Activated B cell treated with CpG ODN at 0.5 μM for 24 hours (primary cell): ENCODE measurements around the gene NPM1. TPM values are rescaled to one million over a fixed set of nuclear protein-coding genes. Genes with fewer than 3 reads are reported as not detected.
"Not testable (repeated sequence)": the region's sequence is repeated elsewhere in the genome, so short reads cannot be mapped to it uniquely, and the experiment has no call there.

ENCODE experiments used
- ATAC-seq: fragments of 200-7000 bp; cut with Tn5 transposase; one replicate; pipeline ENCODE4 v1.10.0; 2021; ENCODE audit warnings: low read depth, mild to moderate bottlenecking, moderate library complexity
- CTCF ChIA-PET: fragments of 350-600 bp; sonication (Branson Sonifier 250); formaldehyde crosslinking; loops from one replicate; lab custom pipeline; 2021; ENCODE audit warnings: antibody characterized with exemption; lab: Charles Lee
- POLR2A ChIA-PET: fragments of 350-600 bp; sonication (Branson Sonifier 250); formaldehyde crosslinking; loops from one replicate; lab custom pipeline; 2021; ENCODE audit warnings: antibody characterized with exemption; lab: Charles Lee
- DNase-seq: peaks from one replicate; pipeline ENCODE4 v3.0.0; 2022
- H3K27ac Mint-ChIP-seq: one replicate; pipeline ENCODE4 v1.8.0; 2020; ENCODE audit warnings: mixed read lengths
- H3K27me3 Mint-ChIP-seq: one replicate; pipeline ENCODE4 v1.8.0; 2021; ENCODE audit warnings: mixed read lengths
- H3K36me3 Mint-ChIP-seq: one replicate; pipeline ENCODE4 v1.8.0; 2021; ENCODE audit warnings: low read depth, mixed read lengths
- H3K4me1 Mint-ChIP-seq: one replicate; pipeline ENCODE4 v1.8.0; 2021; ENCODE audit warnings: mixed read lengths
- H3K4me3 Mint-ChIP-seq: one replicate; pipeline ENCODE4 v1.8.0; 2020; ENCODE audit warnings: mild to moderate bottlenecking, mixed read lengths
- H3K9me3 Mint-ChIP-seq: one replicate; pipeline ENCODE4 v1.8.0; 2020; ENCODE audit warnings: mixed read lengths
- CTCF ChIP-seq: fragments of 200-600 bp; IDR thresholded peaks from one replicate; pipeline ENCODE4 v1.8.0; 2022; ENCODE audit warnings: antibody characterized with exemption, mild to moderate bottlenecking
- intact Hi-C: fragments of 100-400 bp; cut with micrococcal nuclease; formaldehyde crosslinking; loops from one replicate; pipeline ENCODE4 v1.15.1; 2024
- total RNA-seq: library from RNA; stranded (reverse); gene quantifications from 2 replicates; pipeline ENCODE4 v1.2.3, GENCODE V29; 2022

The NPM1 gene
- total RNA-seq, 1 donor from 2014 or later: 1,505 TPM

DNA sequence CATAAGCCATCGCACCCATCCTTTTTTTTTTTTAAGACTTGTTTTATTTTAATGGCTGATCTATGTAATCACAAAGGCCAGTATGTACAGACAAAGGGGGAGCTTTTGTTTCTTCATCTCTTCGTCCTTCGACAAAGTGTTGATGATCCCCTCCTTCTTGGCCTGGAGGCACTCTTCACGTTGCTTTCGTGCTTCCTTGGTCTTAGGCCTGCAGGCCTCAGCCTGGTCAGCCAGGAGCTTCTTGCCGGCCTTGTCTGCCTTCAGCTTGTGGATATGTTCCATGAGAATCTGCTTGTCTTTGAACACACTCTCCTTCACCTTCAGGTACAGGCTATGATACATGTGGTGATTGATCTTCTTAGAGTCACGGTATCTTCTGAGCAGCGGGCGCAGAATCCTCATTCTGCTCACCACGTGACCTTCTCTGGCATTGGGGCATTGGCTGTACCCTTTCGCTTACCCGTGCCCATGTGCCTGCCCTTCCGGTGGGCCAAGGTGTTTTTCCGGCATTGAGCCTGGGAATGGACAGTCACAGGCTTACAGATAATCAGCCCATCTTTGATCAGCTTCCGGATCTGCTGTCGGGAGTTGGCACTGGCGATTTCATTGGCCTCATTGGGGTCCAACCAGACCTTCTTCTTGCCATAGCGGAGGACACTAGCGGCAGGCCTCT lies 42.6 kb upstream of the NPM1 start:
- ChIA-PET POLR2A (no interaction called here), CTCF (no interaction called here)
- DNase-seq (no peak), ATAC-seq (no peak)
- Mint-ChIP-seq H3K27ac (no peak overlapping the region), H3K36me3 (no peaks in the 10 kb centered on the region), H3K4me3 (no peak overlapping the region), H3K27me3 (peaks cover 9% of the 10 kb centered on the region), H3K4me1 (no peaks in the 10 kb centered on the region), H3K9me3 (no peaks in the 10 kb centered on the region)
- TF ChIP-seq CTCF: no peak
- intact Hi-C loops: no loop called here

- Mint-ChIP-seq H3K4me1 (peaks cover 2% of the 10 kb centered on the region), H3K27me3 (peaks cover 12% of the 10 kb centered on the region), H3K27ac (no peak overlapping the region), H3K4me3 (no peak overlapping the region), H3K9me3 (no peaks in the 10 kb centered on the region), H3K36me3 (no peaks in the 10 kb centered on the region)
- DNase-seq (no peak), ATAC-seq (no peak)
- intact Hi-C loops: no loop called here
- no peak for TF ChIP-seq CTCF
- ChIA-PET CTCF (no interaction called here), POLR2A (no interaction called here)
Measured at GRCh38 chr5:171351536-171352073, 36.0 kb upstream of the NPM1 start.

GRCh38 chr5:171355302-171355724 lies 32.3 kb upstream of the NPM1 start:
- peak overlapping the region; percentile 59 for H3K4me3 Mint-ChIP-seq
- intact Hi-C loops: loop anchor here (2.0 kb wide), 1 partner anchor 33 kb away; no protein-coding TSS in a partner anchor
- H3K27me3 Mint-ChIP-seq: peaks cover 8% of the 10 kb centered on the region
- TF ChIP-seq CTCF: no peak
- ChIA-PET POLR2A (no interaction called here), CTCF (no interaction called here)
- H3K36me3 Mint-ChIP-seq: no peaks in the 10 kb centered on the region
- ATAC-seq (peak; percentile 74), DNase-seq (no peak)
- H3K9me3 Mint-ChIP-seq: no peaks in the 10 kb centered on the region
- no peak overlapping the region for H3K27ac Mint-ChIP-seq
- peaks cover 2% of the 10 kb centered on the region for H3K4me1 Mint-ChIP-seq

DNA sequence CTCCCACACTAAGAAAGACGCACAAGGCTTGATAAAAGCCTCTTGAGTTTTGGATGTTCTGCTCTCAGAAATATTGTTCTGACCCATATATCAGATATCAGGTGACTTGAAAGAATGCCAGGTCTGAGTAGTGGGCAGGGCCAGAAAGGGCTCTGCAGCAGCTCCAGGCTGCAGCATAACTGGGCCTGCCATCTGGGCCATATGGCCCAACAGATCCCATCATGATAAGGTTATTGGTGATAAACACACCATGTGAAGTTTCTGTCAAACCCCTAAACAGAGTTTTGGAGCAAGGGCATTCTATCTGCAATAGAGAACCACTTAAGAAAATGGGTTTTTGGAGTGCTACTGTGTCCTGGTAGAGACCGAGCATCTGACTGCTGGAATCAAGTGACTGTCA lies 29.8 kb upstream of the NPM1 start:
- POLR2A ChIA-PET: no interaction called here
- no peak overlapping the region for H3K27ac Mint-ChIP-seq
- ATAC-seq: no peak
- intact Hi-C loops: no loop called here
- peaks cover 2% of the 10 kb centered on the region for H3K4me1 Mint-ChIP-seq
- H3K4me3 Mint-ChIP-seq: no peak overlapping the region
- DNase-seq: no peak
- H3K9me3 Mint-ChIP-seq: no peaks in the 10 kb centered on the region
- no peaks in the 10 kb centered on the region for H3K36me3 Mint-ChIP-seq
- no peaks in the 10 kb centered on the region for H3K27me3 Mint-ChIP-seq
- CTCF ChIA-PET: no interaction called here
- TF ChIP-seq CTCF: no peak

DNA sequence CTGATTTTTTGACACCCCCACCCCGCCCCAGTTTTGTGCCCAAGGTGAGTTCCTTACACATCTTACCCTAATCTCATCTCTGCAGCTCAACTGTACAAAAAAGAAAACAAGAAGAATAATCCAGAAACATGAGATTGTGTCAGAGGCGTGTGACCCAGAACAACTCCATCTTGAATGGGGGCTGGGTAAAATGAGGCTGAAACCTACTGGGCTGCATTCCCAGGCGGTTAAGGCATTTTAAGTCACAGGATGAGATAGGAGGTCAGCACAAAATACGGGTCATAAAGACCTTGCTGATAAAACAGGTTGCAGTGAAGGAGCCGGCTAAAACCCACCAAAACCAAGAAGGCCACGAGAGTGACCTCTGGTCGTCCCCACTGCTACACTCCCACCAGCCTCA lies 26.5 kb upstream of the NPM1 start:
- ATAC-seq, H3K4me1 Mint-ChIP-seq, H3K9me3 Mint-ChIP-seq, POLR2A ChIA-PET, H3K36me3 Mint-ChIP-seq, H3K27me3 Mint-ChIP-seq, H3K4me3 Mint-ChIP-seq, H3K27ac Mint-ChIP-seq, CTCF ChIA-PET, intact Hi-C loops, DNase-seq: not testable (repeated sequence)

DNA sequence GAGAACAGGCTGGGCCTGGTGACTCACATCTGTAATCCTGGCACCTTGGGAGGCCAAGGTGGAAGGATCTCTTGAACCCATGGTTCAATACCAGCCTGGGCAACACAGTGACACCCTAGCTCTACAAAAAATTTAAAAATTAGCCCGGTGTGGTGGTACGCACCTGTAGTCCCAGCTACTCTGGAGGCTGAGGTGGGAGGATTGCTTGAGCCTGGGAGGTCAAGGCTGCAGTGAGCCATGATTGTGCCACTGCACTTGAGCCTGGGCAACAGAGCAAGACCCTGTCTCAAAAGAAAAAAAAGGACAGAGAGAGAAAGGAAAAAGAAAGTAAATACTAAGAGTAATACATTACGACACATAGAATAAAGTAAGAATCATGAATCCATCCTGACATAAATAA lies 24.4 kb upstream of the NPM1 start:
- H3K9me3 Mint-ChIP-seq, H3K4me1 Mint-ChIP-seq, H3K36me3 Mint-ChIP-seq, CTCF ChIA-PET, POLR2A ChIA-PET, intact Hi-C loops, DNase-seq, H3K27ac Mint-ChIP-seq, ATAC-seq, H3K4me3 Mint-ChIP-seq: not testable (repeated sequence)
- peaks cover 12% of the 10 kb centered on the region for H3K27me3 Mint-ChIP-seq
